GM12891 (cell line): Measurements from ENCODE around the gene STXBP6.

ENCODE experiments used
- PAX5 ChIP-seq: IDR thresholded peaks from 2 replicates; pipeline ENCODE4 v1.6.1; 2011; ENCODE audit warnings: low read length, moderate library complexity, mild to moderate bottlenecking; ENCODE audit not compliant: insufficient read depth, severe bottlenecking
- POLR2A ChIP-seq: IDR thresholded peaks from 2 replicates; pipeline ENCODE4 v1.6.1; 2011; ENCODE audit warnings: low read depth, low read length, control low read depth

GRCh38 chr14:24833385-24833784 lies 216.6 kb downstream of the STXBP6 start:
- TF ChIP-seq PAX5 (no peak), POLR2A (no peak)
